H1 (cell line): ENCODE data around the gene ACADSB. TPM values are rescaled to one million over a fixed set of nuclear protein-coding genes. Genes with fewer than 3 reads are reported as not detected.

Experiments used
- BCL11A ChIP-seq, 2 experiments: IDR thresholded peaks; one replicate each; pipeline ENCODE4 v1.6.1; 2011; ENCODE audit warnings: low read depth in 2 of 2, low read length in 2 of 2, mild to moderate bottlenecking in 2 of 2
- CHD1 ChIP-seq: IDR thresholded peaks from 2 replicates; pipeline ENCODE4 v1.6.1; 2012; ENCODE audit warnings: low read depth, low read length, improper control_type of control experiment
- CREB1 ChIP-seq: IDR thresholded peaks from 2 replicates; pipeline ENCODE4 v1.6.1; 2012; ENCODE audit warnings: inconsistent platforms
- HDAC2 ChIP-seq, 2 experiments: fragments of 300-600 bp in 1 of 2; sonication (generic) in 1 of 2; IDR thresholded peaks; 2 replicates each; pipeline ENCODE4 v1.6.1; 2011 to 2012; ENCODE audit warnings: low read depth in 2 of 2, low read length in 2 of 2, mild to moderate bottlenecking in 2 of 2, moderate library complexity in 2 of 2, borderline replicate concordance in 1 of 2, inconsistent platforms in 1 of 2
- JUN ChIP-seq: IDR thresholded peaks from 2 replicates; pipeline ENCODE4 v1.6.1; 2011; ENCODE audit warnings: low read depth, mild to moderate bottlenecking, improper control_type of control experiment, low read length
- SRF ChIP-seq: IDR thresholded peaks from 2 replicates; pipeline ENCODE4 v1.6.1; 2011; ENCODE audit warnings: mild to moderate bottlenecking, low read depth, low read length, moderate library complexity
- polyA plus RNA-seq, 7 experiments: library from polyadenylated mRNA; depleted of rRNA in 3 of 7; stranded (reverse) in 5 of 7; unstranded in 2 of 7; fragments of >200 nt in 5 of 7; fragments of 200-250 nt in 2 of 7; gene quantifications; 1 replicate in 5 of 7; 2 replicates in 1 of 7; 4 replicates in 1 of 7; pipeline versions ENCODE4 v1.2.1 to v1.2.3, GENCODE V29; 2011 to 2013; ENCODE audit warnings: missing spikeins in 2 of 7, mixed read lengths in 2 of 7
- total RNA-seq: library from RNA; stranded (reverse); fragmentation: NEBNext Ultra II Directional; extraction: Animal tissue kit (Norgen Biotek cat#: 25700); gene quantifications from 2 replicates; pipeline ENCODE4 v1.2.1, GENCODE V29; 2021
- TF ChIP-seq, protein P1 (sequence below): IDR thresholded peaks from 2 replicates; pipeline ENCODE4 v1.6.1; 2011; ENCODE audit warnings: low read length, improper control_type of control experiment
- TF ChIP-seq, protein P2 (sequence below), 3 experiments: IDR thresholded peaks; 1 replicate in 2 of 3; 2 replicates in 1 of 3; pipeline versions ENCODE4 v1.5.1 to v1.6.1; 2011; ENCODE audit warnings: low read length in 3 of 3, mild to moderate bottlenecking in 3 of 3, inconsistent platforms in 2 of 3, low read depth in 1 of 3, moderate library complexity in 1 of 3; ENCODE audit not compliant: insufficient read depth in 1 of 3; ENCODE audit errors: control extremely low read depth in 1 of 3

ACADSB gene
- total and polyA plus RNA-seq, 2 of the 8 experiments (the other 6 are each of a cell fraction or from before 2014, with no cell fraction given), result 5.6 to 11.2 TPM

DNA sequence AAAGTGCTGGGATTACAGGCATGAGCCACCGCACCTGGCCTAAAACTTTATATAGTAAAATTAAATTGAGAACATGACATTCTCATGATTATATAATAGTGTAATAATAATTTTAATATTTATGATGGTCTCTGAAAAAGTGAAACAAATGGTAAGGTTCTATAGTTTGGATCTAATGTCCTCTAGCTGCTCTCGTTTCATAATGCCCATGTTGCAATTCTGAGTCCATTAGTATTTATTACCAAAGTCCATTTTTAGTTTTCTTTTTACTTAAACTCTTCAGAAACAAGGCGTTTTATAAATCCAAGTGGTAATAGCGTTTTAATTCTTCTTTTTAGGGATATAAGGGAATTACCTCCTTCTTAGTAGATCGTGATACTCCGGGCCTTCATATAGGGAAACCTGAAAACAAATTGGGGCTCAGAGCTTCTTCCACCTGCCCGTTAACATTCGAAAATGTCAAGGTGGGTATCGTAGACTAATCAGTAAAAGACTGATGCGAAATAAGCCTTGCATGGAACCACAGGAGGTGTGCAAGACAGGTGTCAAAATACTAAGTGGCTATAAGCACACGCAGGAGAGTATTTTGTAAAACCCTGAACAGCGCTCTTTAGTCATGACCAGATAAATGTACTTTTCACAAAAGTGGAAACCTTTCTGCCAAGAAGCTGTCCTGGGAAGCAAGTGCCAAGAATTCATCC lies 34.1 kb downstream of the ACADSB start (continued):
- no peak for TF ChIP-seq CHD1
- TF ChIP-seq, protein P1, sequence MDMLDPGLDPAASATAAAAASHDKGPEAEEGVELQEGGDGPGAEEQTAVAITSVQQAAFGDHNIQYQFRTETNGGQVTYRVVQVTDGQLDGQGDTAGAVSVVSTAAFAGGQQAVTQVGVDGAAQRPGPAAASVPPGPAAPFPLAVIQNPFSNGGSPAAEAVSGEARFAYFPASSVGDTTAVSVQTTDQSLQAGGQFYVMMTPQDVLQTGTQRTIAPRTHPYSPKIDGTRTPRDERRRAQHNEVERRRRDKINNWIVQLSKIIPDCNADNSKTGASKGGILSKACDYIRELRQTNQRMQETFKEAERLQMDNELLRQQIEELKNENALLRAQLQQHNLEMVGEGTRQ, result no peak
- no peak for TF ChIP-seq SRF
- no peak for TF ChIP-seq JUN
- TF ChIP-seq HDAC2 (IDR thresholded peaks at IDR 0.05; ENCODE audit: borderline replicate concordance in 1 of 2, low read depth in 2 of 2, low read length in 2 of 2), result no peak
- TF ChIP-seq BCL11A (IDR thresholded peaks at IDR 0.05; ENCODE audit: low read depth in 2 of 2, low read length in 2 of 2), result no peak
- TF ChIP-seq, protein P2, sequence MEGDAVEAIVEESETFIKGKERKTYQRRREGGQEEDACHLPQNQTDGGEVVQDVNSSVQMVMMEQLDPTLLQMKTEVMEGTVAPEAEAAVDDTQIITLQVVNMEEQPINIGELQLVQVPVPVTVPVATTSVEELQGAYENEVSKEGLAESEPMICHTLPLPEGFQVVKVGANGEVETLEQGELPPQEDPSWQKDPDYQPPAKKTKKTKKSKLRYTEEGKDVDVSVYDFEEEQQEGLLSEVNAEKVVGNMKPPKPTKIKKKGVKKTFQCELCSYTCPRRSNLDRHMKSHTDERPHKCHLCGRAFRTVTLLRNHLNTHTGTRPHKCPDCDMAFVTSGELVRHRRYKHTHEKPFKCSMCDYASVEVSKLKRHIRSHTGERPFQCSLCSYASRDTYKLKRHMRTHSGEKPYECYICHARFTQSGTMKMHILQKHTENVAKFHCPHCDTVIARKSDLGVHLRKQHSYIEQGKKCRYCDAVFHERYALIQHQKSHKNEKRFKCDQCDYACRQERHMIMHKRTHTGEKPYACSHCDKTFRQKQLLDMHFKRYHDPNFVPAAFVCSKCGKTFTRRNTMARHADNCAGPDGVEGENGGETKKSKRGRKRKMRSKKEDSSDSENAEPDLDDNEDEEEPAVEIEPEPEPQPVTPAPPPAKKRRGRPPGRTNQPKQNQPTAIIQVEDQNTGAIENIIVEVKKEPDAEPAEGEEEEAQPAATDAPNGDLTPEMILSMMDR (IDR thresholded peaks at IDR 0.05; ENCODE audit: control extremely low read depth in 1 of 3, insufficient read depth in 1 of 3, low read depth in 1 of 3, low read length in 3 of 3), result no peak
- no peak for TF ChIP-seq CREB1
